ENCODE data around the gene AMOTL2.

AMOTL2 gene

GRCh38 chr3:134373271-134374104 lies 759 bp downstream of the AMOTL2 start:
- TF ChIP-seq NFIC (IDR thresholded peaks at IDR 0.05), result no peak; the same call in 1 of the 2 replicates
- TF ChIP-seq CEBPB (IDR thresholded peaks at IDR 0.05), result no peak
- TF ChIP-seq TCF12 (IDR thresholded peaks at IDR 0.05; ENCODE audit: low read depth), result no peak; the same call in 1 of the 2 replicates
- no peak for TF ChIP-seq RAD21 (IDR thresholded peaks at IDR 0.05; ENCODE audit: low read depth)
- TF ChIP-seq FOXM1 (IDR thresholded peaks at IDR 0.05; ENCODE audit: borderline replicate concordance, low read depth), result no peak
- TF ChIP-seq, protein P1, sequence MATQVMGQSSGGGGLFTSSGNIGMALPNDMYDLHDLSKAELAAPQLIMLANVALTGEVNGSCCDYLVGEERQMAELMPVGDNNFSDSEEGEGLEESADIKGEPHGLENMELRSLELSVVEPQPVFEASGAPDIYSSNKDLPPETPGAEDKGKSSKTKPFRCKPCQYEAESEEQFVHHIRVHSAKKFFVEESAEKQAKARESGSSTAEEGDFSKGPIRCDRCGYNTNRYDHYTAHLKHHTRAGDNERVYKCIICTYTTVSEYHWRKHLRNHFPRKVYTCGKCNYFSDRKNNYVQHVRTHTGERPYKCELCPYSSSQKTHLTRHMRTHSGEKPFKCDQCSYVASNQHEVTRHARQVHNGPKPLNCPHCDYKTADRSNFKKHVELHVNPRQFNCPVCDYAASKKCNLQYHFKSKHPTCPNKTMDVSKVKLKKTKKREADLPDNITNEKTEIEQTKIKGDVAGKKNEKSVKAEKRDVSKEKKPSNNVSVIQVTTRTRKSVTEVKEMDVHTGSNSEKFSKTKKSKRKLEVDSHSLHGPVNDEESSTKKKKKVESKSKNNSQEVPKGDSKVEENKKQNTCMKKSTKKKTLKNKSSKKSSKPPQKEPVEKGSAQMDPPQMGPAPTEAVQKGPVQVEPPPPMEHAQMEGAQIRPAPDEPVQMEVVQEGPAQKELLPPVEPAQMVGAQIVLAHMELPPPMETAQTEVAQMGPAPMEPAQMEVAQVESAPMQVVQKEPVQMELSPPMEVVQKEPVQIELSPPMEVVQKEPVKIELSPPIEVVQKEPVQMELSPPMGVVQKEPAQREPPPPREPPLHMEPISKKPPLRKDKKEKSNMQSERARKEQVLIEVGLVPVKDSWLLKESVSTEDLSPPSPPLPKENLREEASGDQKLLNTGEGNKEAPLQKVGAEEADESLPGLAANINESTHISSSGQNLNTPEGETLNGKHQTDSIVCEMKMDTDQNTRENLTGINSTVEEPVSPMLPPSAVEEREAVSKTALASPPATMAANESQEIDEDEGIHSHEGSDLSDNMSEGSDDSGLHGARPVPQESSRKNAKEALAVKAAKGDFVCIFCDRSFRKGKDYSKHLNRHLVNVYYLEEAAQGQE (IDR thresholded peaks at IDR 0.05; ENCODE audit: low read depth), result 0 out of 2 replicates have a peak, but pooled peaks have one; percentile 12
- no peak for TF ChIP-seq ZBTB7A (IDR thresholded peaks at IDR 0.05; ENCODE audit: low read depth)
- TF ChIP-seq YY1 (IDR thresholded peaks at IDR 0.05; ENCODE audit: low read depth), result peak; percentile 31; the same call in 1 of the 2 replicates
- no peak for TF ChIP-seq EGR1 (IDR thresholded peaks at IDR 0.05)
- no peak for TF ChIP-seq MAX (IDR thresholded peaks at IDR 0.05)
- TF ChIP-seq EP300 (IDR thresholded peaks at IDR 0.05; ENCODE audit: borderline replicate concordance), result peak; percentile 72
- TF ChIP-seq CREB1 (IDR thresholded peaks at IDR 0.05; ENCODE audit: low read depth), result peak; percentile 43; the same call in 1 of the 2 replicates
- peak; percentile 90 for TF ChIP-seq TEAD4 (IDR thresholded peaks at IDR 0.05)

- no peak for TF ChIP-seq RAD21 (IDR thresholded peaks at IDR 0.05; ENCODE audit: low read depth)
- no peak for TF ChIP-seq TCF12 (IDR thresholded peaks at IDR 0.05; ENCODE audit: low read depth)
- TF ChIP-seq NFIC (IDR thresholded peaks at IDR 0.05), result no peak
- TF ChIP-seq TEAD4 (IDR thresholded peaks at IDR 0.05), result no peak
- no peak for TF ChIP-seq YY1 (IDR thresholded peaks at IDR 0.05; ENCODE audit: low read depth)
- no peak for TF ChIP-seq EP300 (IDR thresholded peaks at IDR 0.05; ENCODE audit: borderline replicate concordance)
- no peak for TF ChIP-seq EGR1 (IDR thresholded peaks at IDR 0.05)
- TF ChIP-seq, protein P1 (IDR thresholded peaks at IDR 0.05; ENCODE audit: low read depth), result no peak
- TF ChIP-seq CREB1 (IDR thresholded peaks at IDR 0.05; ENCODE audit: low read depth), result no peak
- no peak for TF ChIP-seq FOXM1 (IDR thresholded peaks at IDR 0.05; ENCODE audit: borderline replicate concordance, low read depth)
- TF ChIP-seq MAX (IDR thresholded peaks at IDR 0.05), result no peak
- no peak for TF ChIP-seq USF1 (IDR thresholded peaks at IDR 0.05)
- no peak for TF ChIP-seq TAF1 (IDR thresholded peaks at IDR 0.05; ENCODE audit: low read depth)
- TF ChIP-seq CEBPB (IDR thresholded peaks at IDR 0.05), result no peak
- TF ChIP-seq ZBTB7A (IDR thresholded peaks at IDR 0.05; ENCODE audit: low read depth), result no peak
Observed at GRCh38 chr3:134372396-134373270, 1.6 kb downstream of the AMOTL2 start.

DNA sequence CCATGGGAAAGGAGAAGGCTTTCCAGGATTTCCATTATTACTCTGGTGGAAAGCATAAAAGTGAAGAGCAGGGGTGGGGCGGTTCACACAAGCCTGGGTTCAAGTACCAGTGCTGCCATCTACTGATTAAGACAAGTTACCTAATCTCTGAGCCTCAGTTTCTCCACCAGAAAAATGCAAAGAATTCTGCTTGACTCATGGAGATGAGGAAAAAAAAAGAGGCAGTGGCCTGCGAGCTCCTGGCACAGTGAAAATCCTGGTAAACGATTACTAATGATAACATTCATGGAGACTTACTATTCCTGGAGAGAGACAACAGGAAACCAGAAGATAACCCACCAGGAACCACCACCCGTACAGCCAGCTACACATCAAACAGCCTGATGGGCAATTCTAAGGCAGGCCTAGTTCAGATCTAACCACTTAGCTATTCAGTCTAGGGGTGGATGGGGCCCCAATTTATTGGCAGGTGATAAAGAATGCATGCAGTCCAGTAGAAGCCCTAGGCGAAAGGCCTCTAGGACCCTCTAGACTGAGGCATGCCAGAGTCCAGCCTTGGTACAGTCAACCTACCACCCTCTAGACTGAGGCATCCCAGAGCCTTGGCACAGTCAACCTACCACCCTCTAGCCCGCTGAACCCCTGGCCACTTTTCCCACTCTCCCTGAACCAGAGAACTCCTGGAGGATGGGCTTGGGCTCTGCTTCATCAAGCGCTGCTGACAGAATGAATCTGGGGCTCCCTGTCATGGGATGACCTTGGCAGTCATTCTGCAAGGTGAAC lies 2.5 kb downstream of the AMOTL2 start:
- TF ChIP-seq TCF12 (IDR thresholded peaks at IDR 0.05; ENCODE audit: low read depth) (no peak; the same call in 1 of the 2 replicates), TEAD4 (IDR thresholded peaks at IDR 0.05) (peak; percentile 27; the same call in 1 of the 2 replicates), MAX (IDR thresholded peaks at IDR 0.05) (peak; percentile 12; the same call in 1 of the 2 replicates), ZBTB7A (IDR thresholded peaks at IDR 0.05; ENCODE audit: low read depth) (no peak)

GRCh38 chr3:134370611-134371531 lies 3.4 kb downstream of the AMOTL2 start:
- TF ChIP-seq USF1 (IDR thresholded peaks at IDR 0.05) (peak; percentile 39; the same call in 1 of the 2 replicates), EGR1 (IDR thresholded peaks at IDR 0.05) (no peak), ZBTB7A (IDR thresholded peaks at IDR 0.05; ENCODE audit: low read depth) (peak; percentile 50; the same call in 1 of the 2 replicates), MAX (IDR thresholded peaks at IDR 0.05) (peak; percentile 63), TCF12 (IDR thresholded peaks at IDR 0.05; ENCODE audit: low read depth) (no peak; the same call in 1 of the 2 replicates), TEAD4 (IDR thresholded peaks at IDR 0.05) (no peak; the same call in 1 of the 2 replicates), NFIC (IDR thresholded peaks at IDR 0.05) (peak; percentile 37), RAD21 (IDR thresholded peaks at IDR 0.05; ENCODE audit: low read depth) (no peak)
